Tibial nerve (tissue), 4 donors: ENCODE measurements around the gene LCE1C. TPM values are rescaled to one million over a fixed set of nuclear protein-coding genes. Genes with fewer than 3 reads are reported as not detected.

ENCODE experiments used
- DNase-seq, 2 donors: peaks; one replicate each; pipeline ENCODE4 v3.0.0-alpha.2; 2019; ENCODE audit warnings: low spot score in 2 of 2
- H3K27ac ChIP-seq, 4 donors: fragments of 200-600 bp; sonication (generic) in 3 of 4; one replicate each; pipeline ENCODE4 v1.5.1; 2017 to 2019; ENCODE audit warnings: mild to moderate bottlenecking in 1 of 4
- H3K27me3 ChIP-seq, 2 donors: fragments of 200-600 bp; sonication (generic) in 1 of 2; one replicate each; pipeline versions ENCODE4 v1.5.1 to v1.6.0; 2017 to 2019
- H3K36me3 ChIP-seq, 3 donors: fragments of 200-600 bp; sonication (generic); one replicate each; pipeline ENCODE4 v1.5.1; 2018 to 2019
- H3K4me1 ChIP-seq, 4 donors: fragments of 200-600 bp; sonication (generic) in 3 of 4; one replicate each; pipeline ENCODE4 v1.5.1; 2017 to 2019
- H3K4me3 ChIP-seq, 4 donors: fragments of 200-600 bp; sonication (generic) in 3 of 4; one replicate each; pipeline ENCODE4 v1.5.1; 2017 to 2019; ENCODE audit warnings: mild to moderate bottlenecking in 1 of 4, moderate library complexity in 1 of 4
- H3K9me3 ChIP-seq, 4 donors: fragments of 200-600 bp; sonication (generic) in 3 of 4; one replicate each; pipeline ENCODE4 v1.5.1; 2017 to 2019
- CTCF ChIP-seq, 5 experiments: fragments of 200-600 bp in 3 of 5; fragments of 450-650 bp in 2 of 5; sonication (generic) in 3 of 5; IDR thresholded peaks; one replicate each; pipeline ENCODE4 v1.5.1; 2016 to 2019; ENCODE audit warnings: antibody characterized with exemption in 5 of 5, mild to moderate bottlenecking in 3 of 5, moderate library complexity in 2 of 5
- EP300 ChIP-seq, 2 donors: sonication (generic); formaldehyde crosslinking; IDR thresholded peaks; one replicate each; pipeline ENCODE4 v1.6.1; 2017; ENCODE audit warnings: antibody characterized with exemption in 2 of 2, mild to moderate bottlenecking in 1 of 2
- POLR2A ChIP-seq, 2 donors: fragments of 450-650 bp; IDR thresholded peaks; one replicate each; pipeline ENCODE4 v1.6.1; 2017; ENCODE audit warnings: antibody characterized with exemption in 2 of 2, mild to moderate bottlenecking in 2 of 2, moderate library complexity in 2 of 2
- WGBS, 2 donors: methylation state at CpG; one replicate each; pipeline ENCODE4 v1.1.5; 2018; 5-methylcytosine and 5-hydroxymethylcytosine counted together
- total RNA-seq, 4 donors: library from RNA; depleted of rRNA; stranded (reverse); fragments of >200 nt; gene quantifications; one replicate each; pipeline ENCODE4 v1.1.0, GENCODE V29; 2016

The LCE1C gene
- total RNA-seq, 4 donors from 2014 or later = not detected

- H3K4me3 ChIP-seq = no peak overlapping the region
- no peaks in the 10 kb centered on the region for H3K4me1 ChIP-seq
- no peaks in the 10 kb centered on the region for H3K9me3 ChIP-seq
- no peak overlapping the region for H3K27ac ChIP-seq
- H3K36me3 ChIP-seq = no peaks in the 10 kb centered on the region
- TF ChIP-seq CTCF (IDR thresholded peaks at IDR 0.05) (no peak), EP300 (IDR thresholded peaks at IDR 0.05) (no peak), POLR2A (IDR thresholded peaks at IDR 0.05) (no peak)
- no peak for DNase-seq
- WGBS, 2 donors = 62 to 65% methylated on average over 1 of the region's 1 CpG
- H3K27me3 ChIP-seq = no peaks in the 10 kb centered on the region
These were observed 5.1 kb downstream of the LCE1C start for GRCh38 chr1:152801333-152801732.

GRCh38 chr1:152796421-152796820 lies 10.0 kb downstream of the LCE1C start, which contains the start of gene LCE1D:
TSS of gene LCE1D (plus strand) at chr1:152796721. CDS start at chr1:152797795, 1,074 bp downstream.
- Histone ChIP-seq H3K9me3 (no peaks in the 10 kb centered on the region), H3K27ac (no peak within 1 kb of the TSS), H3K4me1 (no peaks in the 10 kb centered on the region), H3K36me3 (no peaks in the 10 kb centered on the region), H3K27me3 (no peaks in the 10 kb centered on the region), H3K4me3 (no peak within 1 kb of the TSS)
- TF ChIP-seq CTCF (IDR thresholded peaks at IDR 0.05) (no peak), POLR2A (IDR thresholded peaks at IDR 0.05) (no peak), EP300 (IDR thresholded peaks at IDR 0.05) (no peak)
- no peak for DNase-seq
- WGBS, 2 donors = 40 to 54% methylated on average over 3 of the region's 3 CpGs

GRCh38 chr1:152795686-152796085 lies 10.8 kb downstream of the LCE1C start:
- 34 to 38% methylated on average over 4 of the region's 4 CpGs for WGBS, 2 donors
- no peak overlapping the region for H3K27ac ChIP-seq
- no peak for TF ChIP-seq EP300 (IDR thresholded peaks at IDR 0.05)
- no peak for TF ChIP-seq POLR2A (IDR thresholded peaks at IDR 0.05)
- TF ChIP-seq CTCF (IDR thresholded peaks at IDR 0.05) = no peak
- no peaks in the 10 kb centered on the region for H3K4me1 ChIP-seq
- DNase-seq = no peak
- H3K9me3 ChIP-seq = no peaks in the 10 kb centered on the region
- H3K27me3 ChIP-seq = no peaks in the 10 kb centered on the region
- H3K36me3 ChIP-seq = no peaks in the 10 kb centered on the region
- no peak overlapping the region for H3K4me3 ChIP-seq

GRCh38 chr1:152786077-152786476 lies 20.4 kb downstream of the LCE1C start, which contains the start of gene LCE1E:
TSS of gene LCE1E (plus strand) at chr1:152786257. CDS start at chr1:152787300, 1,043 bp downstream.
- no peak for TF ChIP-seq CTCF (IDR thresholded peaks at IDR 0.05)
- no peak for TF ChIP-seq EP300 (IDR thresholded peaks at IDR 0.05)
- no peak for TF ChIP-seq POLR2A (IDR thresholded peaks at IDR 0.05)
- Histone ChIP-seq H3K27ac (no peak within 1 kb of the TSS), H3K36me3 (no peaks in the 10 kb centered on the region), H3K9me3 (no peaks in the 10 kb centered on the region), H3K4me1 (no peaks in the 10 kb centered on the region), H3K27me3 (no peaks in the 10 kb centered on the region), H3K4me3 (no peak within 1 kb of the TSS)
- no peak for DNase-seq
- WGBS, 2 donors = 39 to 48% methylated on average over 2 of the region's 2 CpGs

- H3K36me3 ChIP-seq = no peaks in the 10 kb centered on the region
- 60 to 67% methylated on average over 2 of the region's 2 CpGs for whole genome bisulfite sequencing, 2 donors
- no peak for DNase-seq
- H3K9me3 ChIP-seq = no peaks in the 10 kb centered on the region
- no peak overlapping the region for H3K27ac ChIP-seq
- TF ChIP-seq EP300 (IDR thresholded peaks at IDR 0.05) (no peak), POLR2A (IDR thresholded peaks at IDR 0.05) (no peak), CTCF (IDR thresholded peaks at IDR 0.05) (no peak)
- H3K4me3 ChIP-seq = no peak overlapping the region
- H3K27me3 ChIP-seq = no peaks in the 10 kb centered on the region
- H3K4me1 ChIP-seq = no peaks in the 10 kb centered on the region
These were observed 23.4 kb downstream of the LCE1C start for GRCh38 chr1:152783095-152783494.
